GM23248 (cell line): ENCODE results near the gene FRAS1. TPM values are rescaled to one million over a fixed set of nuclear protein-coding genes. Genes with fewer than 3 reads are reported as not detected.

ENCODE experiments used
- DNase-seq: peaks from one replicate; pipeline ENCODE4 v3.0.0-alpha.2; 2015
- H2AFZ ChIP-seq: fragments of 200-600 bp; sonication (generic); 2 replicates; pipeline ENCODE4 v1.6.1; 2016; ENCODE audit warnings: antibody characterized with exemption
- H3F3A ChIP-seq: fragments of 200-600 bp; sonication (generic); 2 replicates; pipeline ENCODE4 v1.6.1; 2016; ENCODE audit warnings: mild to moderate bottlenecking, antibody characterized with exemption, mixed run types; ENCODE audit not compliant: insufficient read depth
- H3K27ac ChIP-seq: fragments of 200-600 bp; sonication (generic); 2 replicates; pipeline ENCODE4 v1.5.1; 2016; ENCODE audit warnings: mild to moderate bottlenecking
- H3K27me3 ChIP-seq: fragments of 200-600 bp; sonication (generic); replicated peaks from 2 replicates; pipeline ENCODE4 v1.6.1; 2016; ENCODE audit warnings: mild to moderate bottlenecking; ENCODE audit not compliant: insufficient read depth
- H3K36me3 ChIP-seq: fragments of 200-600 bp; sonication (generic); 2 replicates; pipeline ENCODE4 v1.6.1; 2016; ENCODE audit warnings: low read depth, mild to moderate bottlenecking
- H3K4me1 ChIP-seq: fragments of 200-600 bp; sonication (generic); 2 replicates; pipeline ENCODE4 v1.6.1; 2016; ENCODE audit warnings: mild to moderate bottlenecking; ENCODE audit not compliant: insufficient read depth
- H3K4me2 ChIP-seq: fragments of 200-600 bp; sonication (generic); one replicate; pipeline ENCODE4 v1.6.1; 2016; ENCODE audit warnings: mild to moderate bottlenecking; ENCODE audit not compliant: unreplicated experiment
- H3K4me3 ChIP-seq: fragments of 200-600 bp; sonication (generic); 2 replicates; pipeline ENCODE4 v1.5.1; 2016; ENCODE audit warnings: mild to moderate bottlenecking
- H3K79me2 ChIP-seq: fragments of 200-600 bp; sonication (generic); 2 replicates; pipeline ENCODE4 v1.6.1; 2016; ENCODE audit warnings: mild to moderate bottlenecking; ENCODE audit not compliant: insufficient read depth
- H3K9ac ChIP-seq: fragments of 200-600 bp; sonication (generic); 2 replicates; pipeline ENCODE4 v1.6.1; 2016; ENCODE audit warnings: mild to moderate bottlenecking
- H3K9me2 ChIP-seq: fragments of 200-600 bp; sonication (generic); 2 replicates; pipeline ENCODE4 v1.6.1; 2016; ENCODE audit warnings: mixed run types, mild to moderate bottlenecking, moderate library complexity; ENCODE audit not compliant: insufficient read depth
- H3K9me3 ChIP-seq: fragments of 200-600 bp; sonication (generic); one replicate; pipeline ENCODE4 v1.6.1; 2017; ENCODE audit warnings: low read depth
- H4K20me1 ChIP-seq: fragments of 200-600 bp; sonication (generic); 2 replicates; pipeline ENCODE4 v1.6.0; 2016; ENCODE audit not compliant: insufficient read depth
- EZH2 ChIP-seq: fragments of 200-600 bp; sonication (generic); IDR thresholded peaks from 2 replicates; pipeline ENCODE4 v1.6.1; 2018; ENCODE audit warnings: antibody characterized with exemption, mild to moderate bottlenecking; ENCODE audit not compliant: insufficient read depth, poor library complexity, severe bottlenecking
- EZH2phosphoT487 ChIP-seq: fragments of 200-600 bp; sonication (generic); IDR thresholded peaks from 2 replicates; pipeline ENCODE4 v1.6.1; 2018; ENCODE audit warnings: antibody characterized with exemption, moderate library complexity, mild to moderate bottlenecking, low read depth; ENCODE audit not compliant: insufficient read depth
- WGBS, 2 experiments: methylation state at CpG; one replicate each; pipeline ENCODE4 v1.1.6; 2015 to 2017; ENCODE audit warnings: low lambda C conversion rate in 2 of 2, low coverage in 1 of 2; ENCODE audit errors: missing lambda C conversion rate in 2 of 2; 5-methylcytosine and 5-hydroxymethylcytosine counted together
- in situ Hi-C: fragments of 300-500 bp; cut with MboI; formaldehyde crosslinking; loops from 2 replicates; pipeline ENCODE4 v1.15.0; 2020
- polyA plus RNA-seq: library from polyadenylated mRNA; unstranded; fragments of >200 nt; fragmentation: Nextera tagmentation; extraction: Ambion mirVana; gene quantifications from 2 replicates; pipeline ENCODE4 v1.2.1, GENCODE V29; 2016
- total RNA-seq: library from RNA; depleted of rRNA; stranded (reverse); fragments of >200 nt; shearing (Covaris generic); gene quantifications from 2 replicates; pipeline ENCODE4 v1.2.3, GENCODE V29; 2014

FRAS1 gene
- total and polyA plus RNA-seq, 2 experiments from 2014 or later, result 6.5 to 19.8 TPM

- Histone ChIP-seq H3K79me2 (no peaks in the 10 kb centered on the region), H4K20me1 (no peaks in the 10 kb centered on the region), H3K4me2 (no peak overlapping the region), H2AFZ (no peak overlapping the region), H3K4me1 (peaks cover 12% of the 10 kb centered on the region), H3K9ac (no peak overlapping the region), H3F3A (0 out of 2 replicates have a peak, but pooled peaks cover 7% of the 10 kb centered on the region), H3K27me3 (no peaks in the 10 kb centered on the region), H3K9me2 (peaks cover 5% of the 10 kb centered on the region; the same call in 1 of the 2 replicates), H3K4me3 (no peak overlapping the region), H3K27ac (no peak overlapping the region), H3K9me3 (no peaks in the 10 kb centered on the region), H3K36me3 (peaks cover 7% of the 10 kb centered on the region; the same call in 1 of the 2 replicates)
- WGBS, 2 experiments, result 60 to 67% methylated on average over 6 of the region's 6 CpGs
- TF ChIP-seq EZH2phosphoT487 (no peak), EZH2 (no peak)
- peak; percentile 3 for DNase-seq
- in situ Hi-C loops, result no loop called here
Measured at GRCh38 chr4:78370631-78371372, 313.7 kb downstream of the FRAS1 start.

GRCh38 chr4:78372355-78372988 is 315.3 kb downstream of the FRAS1 start:
- Histone ChIP-seq H3K4me2 (no peak overlapping the region), H3F3A (0 out of 2 replicates have a peak, but pooled peaks cover 7% of the 10 kb centered on the region), H3K4me3 (no peak overlapping the region), H3K4me1 (peaks cover 12% of the 10 kb centered on the region), H3K27ac (no peak overlapping the region), H3K9me2 (peaks cover 5% of the 10 kb centered on the region; the same call in 1 of the 2 replicates), H4K20me1 (no peaks in the 10 kb centered on the region), H3K36me3 (peaks cover 7% of the 10 kb centered on the region; the same call in 1 of the 2 replicates), H2AFZ (no peak overlapping the region), H3K79me2 (no peaks in the 10 kb centered on the region), H3K27me3 (no peaks in the 10 kb centered on the region), H3K9me3 (no peaks in the 10 kb centered on the region), H3K9ac (no peak overlapping the region)
- no peak for DNase-seq
- TF ChIP-seq EZH2phosphoT487, result no peak
- TF ChIP-seq EZH2, result no peak
- 92 to 95% methylated on average over 5 of the region's 5 CpGs for WGBS, 2 experiments
- in situ Hi-C loops, result no loop called here

- H3K4me3 ChIP-seq, result no peak overlapping the region
- H3K79me2 ChIP-seq, result no peaks in the 10 kb centered on the region
- H3K36me3 ChIP-seq, result 0 out of 2 replicates have a peak, but pooled peaks cover 7% of the 10 kb centered on the region
- no peak overlapping the region for H3K27ac ChIP-seq
- DNase-seq, result no peak
- TF ChIP-seq EZH2phosphoT487, result no peak
- no peak for TF ChIP-seq EZH2
- no peaks in the 10 kb centered on the region; the same call in 1 of the 2 replicates for H3K9me2 ChIP-seq
- H3K27me3 ChIP-seq, result no peaks in the 10 kb centered on the region
- no peak overlapping the region for H2AFZ ChIP-seq
- no peak overlapping the region for H3K9ac ChIP-seq
- H3K4me1 ChIP-seq, result peaks cover 14% of the 10 kb centered on the region
- H3F3A ChIP-seq, result peaks cover 4% of the 10 kb centered on the region
- in situ Hi-C loops, result no loop called here
- H3K9me3 ChIP-seq, result no peaks in the 10 kb centered on the region
- H4K20me1 ChIP-seq, result no peaks in the 10 kb centered on the region
- 72 to 75% methylated on average over 2 of the region's 2 CpGs for WGBS, 2 experiments
- H3K4me2 ChIP-seq, result no peak overlapping the region
Measured at GRCh38 chr4:78377555-78377954, 320.4 kb downstream of the FRAS1 start.

- DNase-seq, result peak; percentile 7
- no peaks in the 10 kb centered on the region for H3K9me3 ChIP-seq
- 0 out of 2 replicates have a peak, but pooled peaks cover 7% of the 10 kb centered on the region for H3K36me3 ChIP-seq
- no peak overlapping the region for H3K4me3 ChIP-seq
- H3K4me1 ChIP-seq, result peaks cover 14% of the 10 kb centered on the region
- H3K27ac ChIP-seq, result no peak overlapping the region
- 85% methylated on average over 4 of the region's 4 CpGs for WGBS, 2 experiments
- no peaks in the 10 kb centered on the region for H3K79me2 ChIP-seq
- no peak overlapping the region for H3K9ac ChIP-seq
- H3K9me2 ChIP-seq, result no peaks in the 10 kb centered on the region; the same call in 1 of the 2 replicates
- H4K20me1 ChIP-seq, result no peaks in the 10 kb centered on the region
- TF ChIP-seq EZH2phosphoT487 (no peak), EZH2 (no peak)
- in situ Hi-C loops, result no loop called here
- no peak overlapping the region for H3K4me2 ChIP-seq
- peaks cover 4% of the 10 kb centered on the region for H3F3A ChIP-seq
- no peaks in the 10 kb centered on the region for H3K27me3 ChIP-seq
- no peak overlapping the region for H2AFZ ChIP-seq
Measured at GRCh38 chr4:78379040-78379439, 321.9 kb downstream of the FRAS1 start.
